ENCODE data around the gene MEGF11. TPM values are rescaled to one million over a fixed set of nuclear protein-coding genes. Genes with fewer than 3 reads are reported as not detected.

Gene MEGF11
- total RNA-seq, 6 experiments from 2014 or later = not detected

DNA sequence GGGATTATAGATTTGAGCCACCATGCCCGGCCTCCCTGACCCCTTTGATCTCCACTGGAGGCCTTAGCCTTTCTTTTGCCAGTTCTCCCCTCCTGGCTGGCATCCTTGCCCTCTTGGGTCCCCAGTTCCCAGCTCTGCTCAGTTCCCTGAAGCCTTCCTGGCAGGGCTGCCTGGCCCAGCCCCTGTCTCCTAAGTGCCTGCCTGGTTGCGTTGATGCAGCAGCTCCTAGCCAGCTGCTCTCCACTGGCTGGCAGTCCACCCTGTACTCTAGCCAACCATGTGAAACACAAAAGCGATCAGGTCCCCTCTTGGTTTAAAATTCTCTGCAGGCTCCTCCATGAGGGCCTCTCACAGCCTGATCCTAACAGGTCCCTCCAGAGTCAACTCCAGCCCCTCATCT, 199.6 kb downstream of the MEGF11 start:
- Mint-ChIP-seq H3K4me1 (ENCODE audit: low read depth) (no peaks in the 10 kb centered on the region), H3K9me3 (no peaks in the 10 kb centered on the region), H3K4me3 (no peak overlapping the region), H3K36me3 (ENCODE audit: low read depth) (no peaks in the 10 kb centered on the region), H3K27me3 (ENCODE audit: insufficient read depth) (peaks cover 46% of the 10 kb centered on the region), H3K27ac (no peak overlapping the region)
- no peak for DNase-seq
- TF ChIP-seq, protein P1, sequence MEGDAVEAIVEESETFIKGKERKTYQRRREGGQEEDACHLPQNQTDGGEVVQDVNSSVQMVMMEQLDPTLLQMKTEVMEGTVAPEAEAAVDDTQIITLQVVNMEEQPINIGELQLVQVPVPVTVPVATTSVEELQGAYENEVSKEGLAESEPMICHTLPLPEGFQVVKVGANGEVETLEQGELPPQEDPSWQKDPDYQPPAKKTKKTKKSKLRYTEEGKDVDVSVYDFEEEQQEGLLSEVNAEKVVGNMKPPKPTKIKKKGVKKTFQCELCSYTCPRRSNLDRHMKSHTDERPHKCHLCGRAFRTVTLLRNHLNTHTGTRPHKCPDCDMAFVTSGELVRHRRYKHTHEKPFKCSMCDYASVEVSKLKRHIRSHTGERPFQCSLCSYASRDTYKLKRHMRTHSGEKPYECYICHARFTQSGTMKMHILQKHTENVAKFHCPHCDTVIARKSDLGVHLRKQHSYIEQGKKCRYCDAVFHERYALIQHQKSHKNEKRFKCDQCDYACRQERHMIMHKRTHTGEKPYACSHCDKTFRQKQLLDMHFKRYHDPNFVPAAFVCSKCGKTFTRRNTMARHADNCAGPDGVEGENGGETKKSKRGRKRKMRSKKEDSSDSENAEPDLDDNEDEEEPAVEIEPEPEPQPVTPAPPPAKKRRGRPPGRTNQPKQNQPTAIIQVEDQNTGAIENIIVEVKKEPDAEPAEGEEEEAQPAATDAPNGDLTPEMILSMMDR (IDR thresholded peaks at IDR 0.05) = no peak

DNA sequence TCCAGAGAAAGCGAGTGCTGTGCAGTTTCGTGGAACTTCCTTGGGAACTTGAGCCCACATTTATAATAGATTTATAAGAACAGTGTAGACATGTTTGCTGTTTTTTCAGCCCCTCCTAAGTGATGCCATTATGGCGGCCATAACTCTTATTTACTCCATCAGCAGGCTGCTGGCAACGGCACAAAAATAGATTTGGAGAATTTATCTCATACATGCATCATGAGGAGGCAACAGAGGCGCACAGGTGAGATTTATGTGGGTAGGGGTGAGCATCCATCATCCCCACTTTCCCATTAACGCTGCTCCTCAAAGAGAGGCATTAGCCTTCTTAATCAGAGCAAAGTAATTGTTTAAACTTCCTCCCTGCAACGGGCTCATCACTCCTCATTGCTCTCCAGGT, 201.7 kb downstream of the MEGF11 start:
- H3K27me3 Mint-ChIP-seq (ENCODE audit: insufficient read depth) = peaks cover 48% of the 10 kb centered on the region
- TF ChIP-seq, protein P1 (IDR thresholded peaks at IDR 0.05) = no peak

DNA sequence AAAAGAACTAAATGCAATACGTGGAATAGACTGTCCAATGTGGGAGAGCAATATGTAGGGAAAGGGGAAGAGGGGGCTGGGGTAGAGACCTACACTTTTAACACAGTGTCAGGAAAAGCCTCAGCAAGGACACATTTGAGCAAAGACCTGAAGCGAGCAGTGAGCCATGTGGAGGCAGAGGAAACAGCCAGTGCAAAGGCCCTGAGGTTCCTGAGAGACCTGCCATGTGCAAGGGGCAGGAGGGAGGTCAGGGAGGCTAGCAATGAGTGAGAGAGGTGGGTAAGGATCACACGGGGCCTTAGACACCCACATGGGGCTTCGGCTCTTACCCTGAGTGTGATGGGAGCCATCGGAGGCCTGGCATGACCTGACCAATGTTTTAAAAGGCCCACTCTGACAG, 203.3 kb downstream of the MEGF11 start:
- TF ChIP-seq, protein P1 (IDR thresholded peaks at IDR 0.05) = no peak
- H3K4me3 Mint-ChIP-seq = no peak overlapping the region
- DNase-seq = no peak
- H3K4me1 Mint-ChIP-seq (ENCODE audit: low read depth) = no peaks in the 10 kb centered on the region
- peaks cover 55% of the 10 kb centered on the region for H3K27me3 Mint-ChIP-seq (ENCODE audit: insufficient read depth)
- H3K27ac Mint-ChIP-seq = no peak overlapping the region
- no peaks in the 10 kb centered on the region for H3K9me3 Mint-ChIP-seq
- no peaks in the 10 kb centered on the region for H3K36me3 Mint-ChIP-seq (ENCODE audit: low read depth)

More for the DNA sequence above, 201.7 kb downstream of the MEGF11 start:
- no peak overlapping the region for H3K27ac Mint-ChIP-seq
- no peak overlapping the region for H3K4me3 Mint-ChIP-seq
- no peaks in the 10 kb centered on the region for H3K36me3 Mint-ChIP-seq (ENCODE audit: low read depth)
- DNase-seq = no peak
- H3K9me3 Mint-ChIP-seq = no peaks in the 10 kb centered on the region
- no peaks in the 10 kb centered on the region for H3K4me1 Mint-ChIP-seq (ENCODE audit: low read depth)

DNA sequence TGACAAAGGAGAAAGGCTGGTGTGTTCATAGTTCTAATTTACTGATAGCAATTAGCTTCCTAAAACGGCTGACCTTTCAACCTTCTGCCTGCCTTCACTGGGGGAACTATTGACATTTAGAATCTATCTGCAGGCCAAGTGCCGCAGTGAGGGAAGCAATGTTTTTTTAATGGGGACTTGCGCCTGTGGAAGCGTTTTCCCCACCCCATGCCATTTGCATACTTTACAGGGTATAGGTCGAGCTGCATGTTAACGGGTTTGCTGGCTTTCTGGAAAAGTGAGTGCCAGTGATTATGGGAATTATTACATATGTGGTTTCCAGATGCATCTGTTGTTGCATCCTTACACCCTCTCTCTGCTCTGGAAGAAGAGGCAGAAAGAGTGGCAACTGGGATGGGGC, 204.2 kb downstream of the MEGF11 start:
- H3K4me3 Mint-ChIP-seq = no peak overlapping the region
- no peak for DNase-seq
- no peak overlapping the region for H3K27ac Mint-ChIP-seq
- H3K4me1 Mint-ChIP-seq (ENCODE audit: low read depth) = no peaks in the 10 kb centered on the region
- H3K27me3 Mint-ChIP-seq (ENCODE audit: insufficient read depth) = peaks cover 48% of the 10 kb centered on the region
- TF ChIP-seq, protein P1 (IDR thresholded peaks at IDR 0.05) = no peak
- H3K9me3 Mint-ChIP-seq = no peaks in the 10 kb centered on the region
- no peaks in the 10 kb centered on the region for H3K36me3 Mint-ChIP-seq (ENCODE audit: low read depth)

DNA sequence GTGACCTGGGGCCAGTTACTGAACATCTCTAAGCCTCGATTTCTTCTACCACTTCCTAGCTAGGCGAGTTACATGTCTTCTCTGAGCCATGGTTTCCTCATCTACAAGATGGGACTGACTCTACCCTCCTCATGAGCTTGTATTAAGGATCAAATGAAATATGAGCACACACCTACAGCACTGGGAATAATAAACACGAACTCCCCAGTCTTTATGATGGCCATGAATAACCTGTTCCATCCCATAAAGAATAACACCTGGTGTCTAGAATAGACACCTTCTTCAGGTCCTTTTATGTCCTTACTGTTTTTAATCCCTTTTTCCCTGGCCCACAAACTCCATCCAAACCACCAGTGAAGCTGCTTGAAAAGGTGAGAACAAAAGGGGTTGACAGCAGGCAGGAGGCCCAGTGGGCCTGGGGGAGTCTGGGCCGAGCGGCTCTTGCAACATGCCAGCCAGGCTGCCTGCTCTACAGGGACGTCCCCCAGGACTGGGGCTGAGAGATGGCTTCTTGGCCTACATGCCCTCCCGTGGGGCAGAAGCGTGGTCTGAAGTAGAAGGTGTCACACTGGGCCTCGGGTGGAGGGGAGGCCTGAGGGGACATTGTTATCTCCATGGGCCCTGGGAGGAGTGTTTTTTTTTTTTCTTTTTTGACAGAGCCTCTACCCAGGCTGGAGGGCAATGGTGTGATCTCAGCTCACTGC, 206.1 kb downstream of the MEGF11 start:
- no peaks in the 10 kb centered on the region for H3K4me1 Mint-ChIP-seq (ENCODE audit: low read depth)
- H3K36me3 Mint-ChIP-seq (ENCODE audit: low read depth) = no peaks in the 10 kb centered on the region
- no peak overlapping the region for H3K27ac Mint-ChIP-seq
- H3K4me3 Mint-ChIP-seq = no peak overlapping the region
- no peaks in the 10 kb centered on the region for H3K9me3 Mint-ChIP-seq
- TF ChIP-seq, protein P1 (IDR thresholded peaks at IDR 0.05) = no peak
- peaks cover 52% of the 10 kb centered on the region for H3K27me3 Mint-ChIP-seq (ENCODE audit: insufficient read depth)
- DNase-seq = no peak

Data from HFFc6 (cell line).